OCI-LY7 (cell line): ENCODE data around the gene COLQ.

ENCODE experiments used
- EZH2phosphoT487 ChIP-seq: fragments of 200-600 bp; sonication (generic); IDR thresholded peaks from 2 replicates; pipeline ENCODE4 v1.6.1; 2018; ENCODE audit warnings: low read depth, borderline replicate concordance, mild to moderate bottlenecking, mixed run types, antibody characterized with exemption, low read length, moderate library complexity, mixed read lengths
- TF ChIP-seq, protein P1 (sequence below): fragments of 200-600 bp; sonication (generic); conservative IDR thresholded peaks from 2 replicates; pipeline ENCODE4 v1.5.1; 2014; ENCODE audit warnings: mild to moderate bottlenecking, antibody characterized with exemption, low read length, moderate library complexity, mixed read lengths

DNA sequence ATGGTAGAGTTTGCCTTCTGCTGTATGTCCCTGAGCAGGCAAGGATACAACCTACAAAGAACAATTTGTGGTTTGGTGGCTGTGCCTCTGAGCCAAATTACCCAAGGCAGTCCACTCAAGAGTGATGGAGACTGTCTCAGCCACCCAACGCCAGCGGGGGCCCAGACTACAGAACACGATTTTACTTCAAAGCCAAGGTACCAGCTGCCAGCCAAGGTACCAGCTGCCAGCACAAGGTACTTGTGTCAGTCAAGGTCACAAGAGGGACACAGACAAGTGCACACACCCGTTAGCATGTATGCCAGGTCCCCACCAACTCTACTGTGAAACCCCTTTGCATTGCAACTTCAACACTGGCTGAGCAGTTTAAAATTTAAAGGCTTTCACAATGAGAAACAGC is 23.5 kb downstream of the COLQ start:
- TF ChIP-seq, protein P1, sequence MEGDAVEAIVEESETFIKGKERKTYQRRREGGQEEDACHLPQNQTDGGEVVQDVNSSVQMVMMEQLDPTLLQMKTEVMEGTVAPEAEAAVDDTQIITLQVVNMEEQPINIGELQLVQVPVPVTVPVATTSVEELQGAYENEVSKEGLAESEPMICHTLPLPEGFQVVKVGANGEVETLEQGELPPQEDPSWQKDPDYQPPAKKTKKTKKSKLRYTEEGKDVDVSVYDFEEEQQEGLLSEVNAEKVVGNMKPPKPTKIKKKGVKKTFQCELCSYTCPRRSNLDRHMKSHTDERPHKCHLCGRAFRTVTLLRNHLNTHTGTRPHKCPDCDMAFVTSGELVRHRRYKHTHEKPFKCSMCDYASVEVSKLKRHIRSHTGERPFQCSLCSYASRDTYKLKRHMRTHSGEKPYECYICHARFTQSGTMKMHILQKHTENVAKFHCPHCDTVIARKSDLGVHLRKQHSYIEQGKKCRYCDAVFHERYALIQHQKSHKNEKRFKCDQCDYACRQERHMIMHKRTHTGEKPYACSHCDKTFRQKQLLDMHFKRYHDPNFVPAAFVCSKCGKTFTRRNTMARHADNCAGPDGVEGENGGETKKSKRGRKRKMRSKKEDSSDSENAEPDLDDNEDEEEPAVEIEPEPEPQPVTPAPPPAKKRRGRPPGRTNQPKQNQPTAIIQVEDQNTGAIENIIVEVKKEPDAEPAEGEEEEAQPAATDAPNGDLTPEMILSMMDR = no peak
- TF ChIP-seq EZH2phosphoT487 = no peak
